ENCODE results near the gene ARHGAP6.

The ARHGAP6 gene

DNA sequence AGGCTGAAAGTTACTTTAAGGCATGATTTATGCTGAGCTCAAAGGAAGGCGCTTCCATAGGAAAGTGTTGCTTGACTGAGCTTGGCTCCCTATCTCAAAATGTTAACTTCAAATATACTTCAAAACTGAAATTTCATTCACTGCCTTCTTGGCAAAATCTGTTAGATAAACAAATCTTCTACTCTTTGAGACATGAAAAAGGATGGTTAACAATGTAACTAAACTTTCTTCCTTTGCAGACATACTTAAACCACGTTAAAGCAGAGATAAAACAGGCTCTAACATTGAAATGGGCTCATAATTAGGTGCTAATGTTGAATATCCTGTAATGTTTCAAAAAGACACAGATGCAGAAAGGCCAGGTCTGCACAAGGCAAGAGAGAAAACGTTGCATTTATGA lies 262.1 kb downstream of the ARHGAP6 start:
- no peak for DNase-seq (ENCODE audit: low read depth in 4 of 4, low spot score in 1 of 4)

DNA sequence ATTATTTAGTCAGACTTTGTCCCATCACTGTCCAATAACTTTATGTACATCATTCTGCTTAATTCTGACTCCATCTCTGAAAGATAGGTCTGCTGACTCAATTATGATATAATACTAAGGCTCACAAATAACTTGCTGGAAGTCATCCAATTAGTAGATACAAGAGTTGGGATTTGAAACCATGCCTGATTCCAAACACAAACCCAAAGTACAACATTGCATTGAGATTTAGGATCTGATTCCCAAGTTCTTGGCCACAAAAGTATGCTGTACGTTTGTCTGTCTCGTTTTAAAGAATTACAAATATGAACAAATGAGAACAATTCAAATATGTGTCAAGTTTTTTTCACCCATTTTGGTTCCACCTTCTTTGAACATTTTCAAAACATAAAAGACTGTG lies 263.8 kb downstream of the ARHGAP6 start:
- no peak for DNase-seq (ENCODE audit: low read depth in 4 of 4, low spot score in 1 of 4)

DNA sequence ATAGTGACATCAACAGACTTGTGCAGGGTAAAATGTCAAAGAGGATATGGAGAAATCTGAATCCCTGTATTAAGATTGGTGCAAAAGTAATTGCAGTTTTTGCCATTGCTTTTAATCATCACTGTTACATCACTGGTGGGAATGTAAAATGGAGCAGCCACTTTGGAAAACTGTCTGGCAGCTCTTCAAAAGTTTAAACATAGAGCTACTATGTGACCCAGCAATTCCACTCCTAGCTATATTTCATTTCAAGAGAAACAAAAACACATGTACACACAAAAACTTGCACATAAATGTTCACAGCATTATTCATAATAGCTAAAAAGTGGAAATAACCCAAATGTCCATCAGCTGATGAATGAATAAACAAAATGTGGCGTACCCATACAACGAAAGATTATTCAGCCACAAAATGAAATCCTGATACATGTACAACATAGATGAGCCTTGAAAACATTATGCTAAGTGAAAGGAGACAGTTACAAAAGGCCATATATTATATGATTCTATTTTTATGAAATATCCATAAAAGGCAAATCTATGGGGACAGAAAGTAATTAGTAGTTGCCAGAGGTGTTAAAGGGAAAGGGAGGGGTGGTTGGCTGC lies 266.1 kb downstream of the ARHGAP6 start:
- DNase-seq (ENCODE audit: low read depth in 4 of 4, low spot score in 1 of 4): no peak

DNA sequence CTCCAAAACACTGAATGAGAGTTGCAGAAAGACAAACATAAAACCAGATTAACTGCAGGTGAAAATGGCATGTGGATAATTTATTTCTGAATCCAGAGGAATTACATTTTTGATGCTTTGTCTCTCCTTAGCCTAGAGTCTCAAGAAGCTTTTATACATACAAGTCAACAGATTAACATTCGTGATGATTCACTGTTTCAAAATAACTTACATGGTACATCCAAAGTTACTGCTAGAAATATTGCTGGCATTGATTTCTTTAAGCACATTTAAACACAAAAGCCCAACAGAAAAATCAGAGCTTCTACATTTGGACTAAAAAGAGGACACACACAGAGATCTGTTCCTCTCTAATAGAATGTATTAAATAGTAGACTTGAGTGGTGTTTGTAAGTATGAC lies 266.9 kb downstream of the ARHGAP6 start:
- DNase-seq (ENCODE audit: low read depth in 4 of 4, low spot score in 1 of 4): no peak

GRCh38 chrX:11398139-11398538 lies 267.6 kb downstream of the ARHGAP6 start:
- DNase-seq (ENCODE audit: low read depth in 4 of 4, low spot score in 1 of 4): no peak

GRCh38 chrX:11397680-11398079 lies 268.0 kb downstream of the ARHGAP6 start:
- no peak for DNase-seq (ENCODE audit: low read depth in 4 of 4, low spot score in 1 of 4)

DNA sequence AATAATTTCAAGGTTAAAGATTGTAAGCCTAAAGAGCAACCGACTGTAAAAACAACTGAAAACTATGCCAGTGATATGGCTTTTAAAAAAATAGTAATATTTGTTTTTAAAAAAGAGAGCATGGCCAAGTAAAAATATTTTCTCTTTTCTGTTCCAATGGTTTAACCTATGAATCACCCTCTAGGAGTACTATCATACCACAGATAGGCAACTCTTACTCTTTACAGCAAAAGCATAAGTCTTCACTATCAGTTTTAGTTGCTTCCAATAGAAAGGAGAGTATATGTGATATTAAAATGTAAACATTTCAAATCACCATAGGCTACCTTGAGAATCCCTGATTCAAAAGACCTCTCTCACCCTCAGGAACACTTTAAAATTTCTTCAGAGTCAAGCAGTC lies 269.9 kb downstream of the ARHGAP6 start:
- no peak for DNase-seq (ENCODE audit: low read depth in 4 of 4, low spot score in 1 of 4)

DNA sequence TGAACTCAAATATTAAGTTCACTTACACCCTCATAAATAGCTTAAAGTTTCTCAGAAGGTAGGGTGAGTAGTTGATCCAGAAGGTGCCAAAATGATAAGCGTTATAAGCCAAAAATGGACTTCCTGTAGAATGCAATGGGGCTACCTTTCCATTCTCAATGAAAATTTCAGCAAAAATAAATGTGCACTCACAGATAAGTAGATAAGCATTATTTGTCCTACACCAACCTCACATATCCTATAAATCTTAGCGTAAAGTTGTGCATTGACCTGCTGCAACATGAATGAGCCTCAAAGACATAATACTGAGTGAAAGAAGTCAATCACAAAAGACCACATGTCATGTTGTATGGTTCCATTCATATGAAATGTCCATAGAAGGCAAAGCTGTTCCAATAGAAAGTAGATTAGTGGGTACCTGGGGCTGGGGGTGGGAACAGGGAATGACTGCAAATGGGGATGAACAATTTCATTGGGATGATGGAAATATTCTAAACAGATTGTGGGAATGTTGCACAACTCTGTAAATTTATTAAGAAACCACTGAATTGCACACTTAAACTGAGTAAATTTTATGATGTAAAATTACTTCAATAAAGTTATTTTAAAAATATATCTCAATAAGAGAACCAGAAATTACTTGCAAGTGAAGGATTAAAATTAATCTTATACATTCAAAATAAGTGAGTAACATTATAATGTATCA lies 271.6 kb downstream of the ARHGAP6 start:
- DNase-seq (ENCODE audit: low read depth in 4 of 4, low spot score in 1 of 4): no peak

GRCh38 chrX:11386812-11387211 lies 278.9 kb downstream of the ARHGAP6 start:
- DNase-seq (ENCODE audit: low read depth in 4 of 4, low spot score in 1 of 4): no peak

DNA sequence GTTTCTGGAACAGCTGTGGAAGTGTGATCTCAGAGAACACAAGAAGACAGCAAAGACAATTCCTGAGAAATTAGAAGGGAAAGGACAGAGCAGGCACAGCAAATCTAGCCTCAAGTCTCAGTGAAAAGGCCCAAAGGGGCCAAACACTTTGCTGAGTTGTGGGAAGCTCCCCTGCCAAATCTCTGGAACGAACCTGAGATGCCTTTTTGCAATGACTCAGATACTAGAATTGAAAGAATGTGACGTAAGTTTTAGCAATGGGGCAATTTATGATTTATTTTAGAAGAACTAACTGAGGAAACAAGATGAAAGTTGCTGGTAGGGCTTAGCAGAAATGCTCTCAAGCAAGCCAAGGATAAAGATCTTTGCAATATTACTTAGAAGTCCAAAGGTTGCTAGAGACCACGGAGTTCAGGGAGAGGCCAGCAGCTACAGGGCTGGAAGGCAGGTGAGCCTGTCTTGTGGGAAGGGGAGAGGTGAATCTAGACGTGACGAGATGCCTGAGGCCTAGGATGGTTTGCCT lies 279.7 kb downstream of the ARHGAP6 start:
- DNase-seq (ENCODE audit: low read depth in 4 of 4, low spot score in 1 of 4): no peak

DNA sequence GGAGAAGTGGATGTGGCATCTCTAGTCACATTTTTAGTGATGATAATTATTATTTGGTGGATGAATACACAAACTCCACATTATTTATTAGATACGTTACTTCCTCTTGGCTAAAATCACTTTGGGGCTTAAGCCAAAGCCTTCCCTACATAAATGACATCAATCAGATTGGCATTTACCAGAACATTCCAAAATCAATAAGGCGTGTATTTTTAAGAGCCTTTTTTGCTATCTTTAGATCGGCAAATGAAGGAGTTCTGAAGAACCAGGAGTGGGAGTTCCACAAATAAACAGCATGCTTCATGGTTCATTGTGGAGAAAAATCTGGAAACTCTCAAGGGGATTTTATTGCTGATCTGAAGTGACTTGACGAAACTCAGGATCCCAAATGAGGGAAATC lies 282.8 kb downstream of the ARHGAP6 start:
- DNase-seq (ENCODE audit: low read depth in 4 of 4, low spot score in 1 of 4): no peak

- no peak for DNase-seq (ENCODE audit: low read depth in 4 of 4, low spot score in 1 of 4)
Observed at GRCh38 chrX:11381464-11381863, 284.3 kb downstream of the ARHGAP6 start.

- DNase-seq (ENCODE audit: low read depth in 4 of 4, low spot score in 1 of 4): no peak
Observed at GRCh38 chrX:11380187-11380844, 285.4 kb downstream of the ARHGAP6 start.

- DNase-seq (ENCODE audit: low read depth in 4 of 4, low spot score in 1 of 4): no peak
Observed at GRCh38 chrX:11376163-11376562, 289.6 kb downstream of the ARHGAP6 start.

- DNase-seq (ENCODE audit: low read depth in 4 of 4, low spot score in 1 of 4): no peak
Observed at GRCh38 chrX:11375614-11376119, 290.1 kb downstream of the ARHGAP6 start.

DNA sequence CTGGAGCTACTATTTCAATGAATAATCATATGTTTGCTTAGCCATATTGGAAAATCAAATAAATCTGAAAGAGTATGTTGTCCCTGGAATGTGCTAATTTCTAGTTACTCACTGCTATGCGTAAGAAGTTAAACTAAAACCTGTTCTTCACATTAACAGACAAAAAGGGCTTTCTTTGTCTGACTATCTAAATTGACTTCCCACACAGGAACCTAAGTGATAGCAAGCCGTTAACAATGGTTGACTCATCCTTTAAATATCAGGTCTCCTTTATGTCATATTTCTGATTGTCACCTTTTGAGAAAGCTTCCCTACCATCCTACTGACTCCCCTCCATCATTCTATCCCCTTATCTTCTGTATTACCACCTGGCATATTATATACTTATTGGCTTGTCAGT lies 291.1 kb downstream of the ARHGAP6 start:
- no peak for DNase-seq (ENCODE audit: low read depth in 4 of 4, low spot score in 1 of 4)

GRCh38 chrX:11371106-11371505 lies 294.6 kb downstream of the ARHGAP6 start:
- no peak for DNase-seq (ENCODE audit: low read depth in 4 of 4, low spot score in 1 of 4)

- DNase-seq (ENCODE audit: low read depth in 4 of 4, low spot score in 1 of 4): no peak
Observed at GRCh38 chrX:11367609-11368430, 297.9 kb downstream of the ARHGAP6 start.

- no peak for DNase-seq (ENCODE audit: low read depth in 4 of 4, low spot score in 1 of 4)
Observed at GRCh38 chrX:11366998-11367595, 298.6 kb downstream of the ARHGAP6 start.

DNA sequence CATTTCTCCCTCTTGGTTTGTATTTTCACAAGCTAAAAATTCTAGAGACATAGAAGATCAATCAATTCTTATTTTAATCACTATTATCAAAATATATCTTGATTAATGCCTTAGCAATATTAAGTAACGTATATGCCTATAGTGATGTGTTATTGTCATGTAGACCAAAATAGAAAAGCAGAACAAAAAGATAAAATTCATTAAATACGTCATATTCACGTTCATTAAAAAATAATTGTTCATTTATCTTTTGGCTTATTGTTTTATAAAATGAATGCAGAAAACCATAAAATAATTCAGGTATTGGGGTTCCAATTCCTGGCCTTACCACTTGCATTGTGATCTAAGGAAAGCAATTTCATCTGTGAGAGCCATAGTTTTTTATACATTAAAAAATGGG lies 300.3 kb downstream of the ARHGAP6 start:
- DNase-seq (ENCODE audit: low read depth in 4 of 4, low spot score in 1 of 4): no peak

DNA sequence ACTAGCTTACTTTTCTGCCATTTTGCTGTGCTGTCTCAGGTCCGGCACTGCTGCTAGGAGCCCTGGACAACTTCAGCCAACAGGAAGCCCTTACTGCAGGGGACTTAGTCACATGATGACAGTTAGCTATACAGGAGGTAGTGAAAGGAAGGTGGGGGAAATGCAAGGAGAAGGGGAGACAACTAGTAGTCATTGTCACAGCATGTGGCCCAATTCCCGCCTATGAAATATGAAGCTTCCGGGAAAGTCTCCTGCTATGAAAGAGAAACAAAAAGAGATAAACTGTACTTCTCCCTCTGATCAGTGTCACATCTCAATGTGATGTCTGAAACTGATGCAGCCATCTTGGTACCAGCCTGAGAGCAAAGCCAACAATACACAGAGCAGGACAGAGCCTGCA lies 300.9 kb downstream of the ARHGAP6 start:
- no peak for DNase-seq (ENCODE audit: low read depth in 4 of 4, low spot score in 1 of 4)

Measured in stimulated activated CD4-positive, alpha-beta T cell treated with anti-CD3 and anti-CD28 coated beads, Interleukin-1b, Interleukin-23, amount 100 ng/mL, for 24 hours (primary cell).